G401 (cell line): ENCODE data around the gene C16orf46. TPM values are rescaled to one million over a fixed set of nuclear protein-coding genes. Genes with fewer than 3 reads are reported as not detected.
A peak's percentile ranks its signal among the peaks of the same experiment; 100 is the strongest.

Experiments
- DNase-seq: peaks from one replicate; pipeline ENCODE4 v3.0.0-alpha.2; 2015; ENCODE audit warnings: low spot score
- in situ Hi-C: cut with HindIII; loops from 2 replicates; pipeline ENCODE4 v1.10.0; 2016; ENCODE audit warnings: low sequenced_read_pairs, mixed read lengths
- total RNA-seq: library from RNA; depleted of rRNA; stranded (reverse); fragments of >200 nt; shearing (Covaris generic); gene quantifications from 2 replicates; pipeline ENCODE4 v1.2.3, GENCODE V29; 2014; rRNA removed

C16orf46 gene
- total RNA-seq, 1 experiment from 2014 or later, result 1.4 TPM

DNA sequence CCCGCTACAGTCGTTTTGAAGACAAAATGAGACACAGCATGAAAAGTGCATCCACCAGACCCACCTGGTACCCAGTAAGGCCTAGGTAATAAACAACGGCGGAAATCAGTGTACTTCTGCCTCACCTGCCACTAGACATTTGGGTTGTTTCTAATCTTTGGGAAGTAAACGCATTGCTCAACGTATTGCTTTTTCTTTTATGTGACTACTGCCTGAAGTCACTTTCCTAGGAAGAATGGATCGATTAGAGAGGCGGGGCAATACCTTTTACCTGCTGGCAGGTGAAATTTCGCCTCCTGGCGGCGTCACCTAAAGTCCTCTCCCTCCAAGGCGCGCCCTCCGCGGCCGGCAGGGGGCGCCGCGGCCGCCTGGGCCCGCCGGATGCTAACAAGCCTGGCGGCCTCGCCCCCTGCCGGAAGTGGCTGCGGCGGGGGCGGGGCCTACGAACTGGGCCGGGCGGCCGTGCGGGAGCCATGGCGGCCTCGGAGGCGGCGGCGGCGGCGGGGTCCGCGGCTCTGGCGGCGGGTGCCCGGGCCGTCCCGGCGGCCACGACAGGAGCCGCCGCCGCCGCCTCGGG lies 41.6 kb downstream of the C16orf46 start, which contains the start of gene ATMIN:
TSS of gene ATMIN (plus strand) at position 445 of the 577 bp plus-strand sequence. CDS start at position 474, 29 bp downstream.
- DNase-seq, result peak; percentile 83
- in situ Hi-C loops, result no loop called here

DNA sequence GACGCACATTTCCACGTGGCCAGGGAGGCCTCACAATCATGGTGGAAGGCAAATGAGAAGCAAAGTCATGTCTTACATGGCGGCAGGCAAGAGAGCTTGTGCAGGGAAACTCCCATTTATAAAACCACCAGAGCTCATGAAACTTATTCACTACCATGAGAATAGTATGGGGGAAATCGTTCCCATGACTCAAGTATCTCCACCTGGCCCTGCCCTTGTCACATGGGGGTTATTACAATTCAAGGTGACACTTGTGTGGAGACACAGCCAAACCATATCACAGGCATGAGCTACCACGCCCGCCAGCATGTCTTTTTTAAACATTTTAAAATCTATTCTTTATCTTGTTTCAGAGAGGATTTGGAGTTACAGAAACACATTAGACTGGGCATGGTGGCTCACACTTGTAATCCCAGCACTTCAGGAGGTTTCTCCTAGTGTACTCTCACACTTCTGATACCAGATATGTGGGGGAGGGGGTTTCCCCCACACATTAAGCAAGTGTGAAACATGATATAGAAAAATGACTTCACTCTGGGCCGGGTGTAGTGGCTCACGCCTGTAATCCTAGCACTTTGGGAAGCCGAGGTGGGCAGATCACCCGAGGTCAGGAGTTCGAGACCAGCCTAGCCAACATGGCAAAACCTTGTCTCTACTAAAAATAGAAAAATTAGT lies 47.0 kb downstream of the C16orf46 start:
- no peak for DNase-seq
- in situ Hi-C loops, result loop anchor here (5.0 kb wide), 1 partner anchor 52 kb away; no protein-coding TSS in a partner anchor

DNA sequence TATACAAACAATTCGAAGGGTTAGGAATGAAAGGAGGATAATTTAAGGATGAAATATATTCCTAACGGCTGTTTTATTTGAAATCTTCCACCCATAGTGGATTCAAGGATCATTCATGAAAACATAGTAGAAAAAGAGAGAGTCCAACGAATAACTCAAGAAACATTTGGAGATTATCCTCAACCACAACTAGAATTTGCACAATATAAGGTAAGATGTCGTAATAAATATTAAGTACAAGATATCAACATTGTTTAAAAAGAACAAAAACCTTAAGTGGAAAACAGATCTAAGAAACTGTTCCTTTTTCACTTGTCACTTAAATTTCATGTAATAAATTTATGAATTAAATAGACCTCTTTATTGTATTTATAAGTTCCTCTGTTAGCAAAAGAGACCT lies 50.6 kb downstream of the C16orf46 start:
- in situ Hi-C loops, result no loop called here
- no peak for DNase-seq

DNA sequence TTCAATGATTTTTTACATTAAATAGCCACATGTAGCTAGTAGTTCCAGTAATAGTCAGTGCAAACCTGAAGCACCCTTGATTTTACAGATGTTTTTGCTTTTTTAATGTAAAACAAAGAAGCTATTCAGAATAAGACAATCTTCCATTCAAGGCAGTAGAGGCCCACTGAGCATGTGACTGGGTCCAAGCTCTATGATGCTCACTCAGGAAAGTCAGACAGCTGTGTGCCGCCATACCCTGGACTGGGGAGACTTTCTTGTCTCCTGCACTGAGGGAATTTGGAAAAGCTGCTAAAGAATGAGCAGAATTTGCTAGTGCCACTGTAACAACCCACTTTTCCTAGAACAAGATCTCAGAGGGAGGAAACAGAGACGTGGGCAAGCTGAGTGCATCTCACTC lies 58.5 kb downstream of the C16orf46 start:
- DNase-seq, result no peak
- in situ Hi-C loops, result no loop called here

DNA sequence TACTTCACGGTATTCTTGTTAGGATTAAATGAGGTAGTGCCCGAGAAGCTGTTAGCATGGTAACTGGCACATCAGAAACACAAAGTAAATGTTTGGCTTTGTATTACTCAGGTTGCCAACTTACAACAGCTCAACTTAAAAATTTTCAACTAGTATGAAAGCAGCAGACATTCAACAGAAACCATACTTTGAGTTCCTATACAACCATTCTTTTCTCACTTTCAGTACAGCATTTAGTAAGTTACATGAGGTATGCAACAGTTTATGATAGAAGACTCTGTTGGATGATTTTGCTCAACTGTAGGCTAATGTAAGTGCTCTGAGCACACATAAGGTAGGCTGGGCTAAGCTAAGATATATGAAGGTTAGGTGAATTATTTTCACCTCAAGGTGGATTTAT lies 62.4 kb downstream of the C16orf46 start:
- in situ Hi-C loops, result no loop called here
- DNase-seq, result no peak

DNA sequence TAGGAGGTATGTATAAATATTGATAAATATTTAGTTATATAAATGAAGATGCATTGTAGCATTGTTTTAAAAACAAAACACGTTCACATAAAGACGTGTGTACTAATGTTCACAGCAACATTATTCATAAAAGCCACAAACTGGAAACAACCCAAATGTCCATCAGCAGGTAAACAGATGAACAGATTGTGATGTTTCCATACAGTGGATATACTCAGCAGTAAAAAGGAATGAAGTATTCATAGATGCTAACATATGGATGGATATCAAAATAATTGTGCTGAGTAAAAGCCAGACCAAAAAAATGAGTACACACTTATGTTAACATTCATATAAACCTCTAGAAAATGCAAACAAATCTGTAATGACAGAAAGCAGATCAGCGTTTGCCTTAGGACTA lies 64.1 kb downstream of the C16orf46 start:
- no peak for DNase-seq
- in situ Hi-C loops, result no loop called here

Other genes starting within 250 kb of the C16orf46 start
- 89.8 and 180 TPM in 2 replicates for gene CMC2, start 70.4 kb downstream of the C16orf46 start, total RNA-seq
- 68.7 and 173 TPM in 2 replicates for gene CENPN, start 70.0 kb downstream of the C16orf46 start, total RNA-seq
- gene ATMIN, start 41.4 kb downstream of the C16orf46 start, total RNA-seq, result 46.9 and 59.6 TPM in 2 replicates
- 122 and 128 TPM in 2 replicates for gene GCSH, start 19.2 kb upstream of the C16orf46 start, total RNA-seq
- gene BCO1, start 161.5 kb upstream of the C16orf46 start, total RNA-seq, result not detected in 2 replicates
- gene GAN, start 237.7 kb upstream of the C16orf46 start, total RNA-seq, result 4.7 and 5.1 TPM in 2 replicates